Astrocyte of the spinal cord (primary cell): ENCODE measurements around the gene SERINC5.

Source experiments
- DNase-seq: peaks from one replicate; pipeline ENCODE4 v3.0.0; 2011; ENCODE audit warnings: low read depth, low spot score
- H3K4me3 ChIP-seq: 2 replicates; pipeline ENCODE4 v1.5.1; 2011; ENCODE audit warnings: low read depth, mild to moderate bottlenecking, low read length, moderate library complexity
- in situ Hi-C: cut with HindIII; loops from 2 replicates; pipeline ENCODE4 v1.10.0; 2017; ENCODE audit warnings: low sequenced_read_pairs
- TF ChIP-seq, protein P1 (sequence below): IDR thresholded peaks from 2 replicates; pipeline ENCODE4 v1.5.1; 2012; ENCODE audit warnings: low read depth, mild to moderate bottlenecking, low read length, inconsistent platforms

Gene SERINC5

DNA sequence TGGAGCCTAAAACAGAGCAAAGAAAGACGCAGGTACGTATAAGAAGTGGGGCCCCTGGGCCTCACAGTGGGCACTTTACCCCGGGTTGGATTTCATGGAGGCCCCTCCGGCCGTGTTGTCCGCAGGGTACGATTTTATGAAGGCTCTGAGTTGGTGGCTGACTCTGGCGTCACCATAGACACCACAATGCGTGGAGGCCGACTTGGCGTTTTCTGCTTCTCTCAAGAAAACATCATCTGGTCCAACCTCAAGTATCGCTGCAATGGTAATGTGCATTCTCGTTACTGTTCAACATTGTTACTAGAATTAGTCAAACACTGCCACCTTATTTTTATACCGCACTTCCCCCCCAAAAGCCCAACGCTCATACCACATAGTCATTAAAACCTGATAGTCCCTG is 173.6 kb downstream of the SERINC5 start:
- no peak for DNase-seq
- no peak overlapping the region for H3K4me3 ChIP-seq
- TF ChIP-seq, protein P1, sequence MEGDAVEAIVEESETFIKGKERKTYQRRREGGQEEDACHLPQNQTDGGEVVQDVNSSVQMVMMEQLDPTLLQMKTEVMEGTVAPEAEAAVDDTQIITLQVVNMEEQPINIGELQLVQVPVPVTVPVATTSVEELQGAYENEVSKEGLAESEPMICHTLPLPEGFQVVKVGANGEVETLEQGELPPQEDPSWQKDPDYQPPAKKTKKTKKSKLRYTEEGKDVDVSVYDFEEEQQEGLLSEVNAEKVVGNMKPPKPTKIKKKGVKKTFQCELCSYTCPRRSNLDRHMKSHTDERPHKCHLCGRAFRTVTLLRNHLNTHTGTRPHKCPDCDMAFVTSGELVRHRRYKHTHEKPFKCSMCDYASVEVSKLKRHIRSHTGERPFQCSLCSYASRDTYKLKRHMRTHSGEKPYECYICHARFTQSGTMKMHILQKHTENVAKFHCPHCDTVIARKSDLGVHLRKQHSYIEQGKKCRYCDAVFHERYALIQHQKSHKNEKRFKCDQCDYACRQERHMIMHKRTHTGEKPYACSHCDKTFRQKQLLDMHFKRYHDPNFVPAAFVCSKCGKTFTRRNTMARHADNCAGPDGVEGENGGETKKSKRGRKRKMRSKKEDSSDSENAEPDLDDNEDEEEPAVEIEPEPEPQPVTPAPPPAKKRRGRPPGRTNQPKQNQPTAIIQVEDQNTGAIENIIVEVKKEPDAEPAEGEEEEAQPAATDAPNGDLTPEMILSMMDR: no peak

DNA sequence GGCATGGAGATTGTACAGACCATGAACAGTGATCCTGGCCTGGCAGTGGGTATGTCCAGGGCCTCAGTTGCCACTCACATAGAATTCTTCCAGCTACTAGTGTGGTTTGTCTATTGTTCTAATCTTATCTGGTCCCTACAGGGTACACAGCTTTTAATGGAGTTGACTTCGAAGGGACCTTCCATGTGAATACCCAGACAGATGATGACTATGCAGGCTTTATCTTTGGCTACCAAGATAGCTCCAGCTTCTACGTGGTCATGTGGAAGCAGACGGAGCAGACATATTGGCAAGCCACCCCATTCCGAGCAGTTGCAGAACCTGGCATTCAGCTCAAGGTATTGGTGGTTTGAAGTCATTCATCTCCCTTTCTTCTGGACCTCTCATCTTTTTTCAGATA is 176.9 kb downstream of the SERINC5 start:
- DNase-seq: no peak
- TF ChIP-seq, protein P1: no peak
- in situ Hi-C loops: no loop called here
- no peak overlapping the region for H3K4me3 ChIP-seq

More for the DNA sequence above, 173.6 kb downstream of the SERINC5 start:
- in situ Hi-C loops: no loop called here

DNA sequence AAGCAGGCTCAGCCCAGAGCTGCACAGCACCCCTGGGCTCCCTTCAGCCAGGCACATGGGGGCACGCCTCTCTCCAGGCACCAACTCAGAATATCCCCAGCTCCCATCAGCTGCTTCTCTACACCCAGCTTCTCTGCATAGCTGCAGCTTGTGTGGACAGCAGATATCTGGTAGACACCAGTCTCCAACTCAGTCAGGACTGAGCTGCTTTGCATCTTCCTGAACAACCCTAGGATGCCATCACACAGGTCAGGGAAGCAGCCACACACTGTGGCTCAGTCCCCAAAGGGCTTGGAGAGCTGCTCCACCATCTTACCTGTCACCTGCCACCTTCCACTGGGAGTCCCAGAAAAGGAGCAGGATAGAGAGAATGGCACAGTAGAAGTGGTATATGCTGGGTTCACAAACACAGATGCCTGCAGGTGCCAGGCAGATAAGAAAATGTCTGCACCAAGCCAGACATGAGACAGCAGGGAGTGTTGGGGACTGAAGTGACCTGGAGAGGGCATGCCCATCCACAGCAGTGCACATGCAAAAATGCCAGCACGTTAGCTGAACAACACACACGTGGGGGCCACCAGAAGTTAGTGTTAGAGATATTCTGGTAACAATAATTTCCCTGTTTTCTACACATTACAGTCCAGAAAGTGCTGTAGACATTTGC is 178.7 kb downstream of the SERINC5 start:
- no peak for DNase-seq
- TF ChIP-seq, protein P1: no peak
- in situ Hi-C loops: no loop called here
- H3K4me3 ChIP-seq: no peak overlapping the region

DNA sequence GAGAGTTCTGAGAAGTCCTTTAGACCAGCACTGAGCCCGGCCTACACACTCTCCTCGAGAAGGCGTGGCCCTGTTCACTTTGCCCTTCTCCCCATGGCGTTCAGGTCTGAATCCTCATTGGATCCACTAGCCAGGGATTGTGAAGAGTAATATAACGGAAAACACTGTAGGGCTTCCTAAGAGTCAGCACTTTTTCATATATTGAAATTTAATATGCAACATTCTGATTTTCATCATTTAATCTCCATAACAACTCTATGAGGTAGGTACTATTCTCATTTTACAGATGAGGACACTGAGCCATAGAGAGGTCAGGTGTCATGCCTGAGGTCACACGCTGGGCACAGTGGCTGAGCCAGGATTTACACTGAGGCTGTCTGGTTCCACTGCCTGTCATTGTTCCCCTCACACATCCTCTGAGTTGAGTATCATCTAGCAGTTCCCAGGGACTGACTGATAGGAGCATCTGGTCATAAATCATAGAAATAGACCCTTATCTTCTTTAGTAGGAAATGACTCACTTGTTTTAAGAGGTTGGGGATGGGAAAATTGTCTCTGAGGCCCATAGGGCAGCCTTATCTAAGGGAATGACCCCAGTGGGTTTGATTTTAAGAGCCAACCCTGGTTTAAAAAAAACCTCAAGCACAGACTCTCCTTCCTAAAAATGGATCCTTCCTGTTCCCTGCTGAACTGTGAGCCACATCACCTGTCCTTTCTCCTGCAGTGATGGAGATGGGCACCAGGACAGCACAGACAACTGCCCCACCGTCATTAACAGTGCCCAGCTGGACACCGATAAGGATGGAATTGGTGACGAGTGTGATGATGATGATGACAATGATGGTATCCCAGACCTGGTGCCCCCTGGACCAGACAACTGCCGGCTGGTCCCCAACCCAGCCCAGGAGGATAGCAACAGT is 179.5 kb downstream of the SERINC5 start:
- no peak for DNase-seq
- no peak overlapping the region for H3K4me3 ChIP-seq
- TF ChIP-seq, protein P1: no peak
- in situ Hi-C loops: no loop called here

DNA sequence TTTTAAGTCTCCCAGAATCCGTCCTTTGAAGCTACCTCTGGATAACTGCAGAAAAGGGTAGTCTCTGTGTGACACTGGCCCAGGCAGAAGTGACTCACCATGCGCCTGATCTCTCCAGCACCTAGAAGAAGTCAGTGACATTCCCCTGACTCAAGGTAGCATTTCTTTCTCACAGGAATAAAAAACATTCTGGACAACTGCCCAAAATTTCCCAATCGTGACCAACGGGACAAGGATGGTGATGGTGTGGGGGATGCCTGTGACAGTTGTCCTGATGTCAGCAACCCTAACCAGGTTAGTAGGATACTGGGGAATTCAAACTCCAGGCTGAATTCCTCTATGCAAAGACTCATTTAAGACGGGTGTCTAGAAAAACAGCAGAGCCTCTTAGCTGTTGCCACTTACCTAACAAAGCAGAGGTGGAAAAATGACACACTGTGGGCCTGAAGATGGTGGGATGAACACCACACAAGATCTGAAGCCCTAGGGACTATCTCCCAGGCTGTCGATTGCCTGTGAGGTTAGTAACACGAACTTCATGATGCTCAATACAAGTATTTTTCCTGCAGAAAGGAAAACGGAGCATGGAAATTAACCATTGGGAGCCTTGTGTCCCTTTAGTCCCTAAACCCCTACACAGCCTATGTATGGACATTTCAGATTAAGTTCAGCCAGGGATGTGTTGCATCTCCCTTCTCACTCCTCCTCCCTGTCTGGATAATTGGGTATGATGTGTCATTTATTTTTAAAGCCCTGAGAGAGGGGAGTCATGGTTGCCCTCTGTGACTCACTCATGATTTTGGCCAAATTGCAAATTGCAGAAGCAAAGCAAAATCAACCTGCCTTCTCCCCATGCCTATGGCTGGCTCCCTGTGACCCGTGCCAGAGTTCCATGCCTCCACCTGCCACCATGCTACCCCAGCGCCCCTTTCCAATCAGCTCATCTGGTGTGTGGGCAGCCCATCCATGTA is 183.5 kb downstream of the SERINC5 start:
- no peak overlapping the region for H3K4me3 ChIP-seq
- no peak for DNase-seq
- TF ChIP-seq, protein P1: no peak
- in situ Hi-C loops: no loop called here

DNA sequence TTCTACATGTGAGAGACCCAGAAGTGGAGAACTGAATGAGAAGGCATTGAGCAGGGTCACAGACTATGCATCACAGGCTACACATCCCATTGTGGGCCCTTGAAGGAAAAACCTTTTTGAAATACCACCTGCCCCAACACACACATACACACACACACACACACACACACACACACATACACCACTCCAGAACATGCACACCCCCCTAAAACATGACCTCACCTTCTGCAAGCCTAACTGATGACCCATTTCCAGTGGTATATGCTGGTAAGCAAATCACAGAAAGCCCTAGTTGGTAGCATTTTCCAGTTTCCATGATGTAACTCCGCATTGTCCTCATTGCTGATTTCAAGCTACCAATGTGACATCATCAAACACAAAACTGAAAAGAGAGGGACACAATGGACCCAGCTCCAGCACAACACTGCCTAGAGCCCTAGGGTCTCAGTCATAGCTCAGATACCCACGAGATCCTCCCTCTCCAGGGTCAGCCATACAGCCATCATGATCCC is 184.3 kb downstream of the SERINC5 start:
- DNase-seq: no peak
- TF ChIP-seq, protein P1: no peak

More for the DNA sequence above, 184.3 kb downstream of the SERINC5 start:
- H3K4me3 ChIP-seq: no peak overlapping the region
- in situ Hi-C loops: no loop called here
